T-helper 9 cell (primary cell): ENCODE measurements around the gene CYBA.
A peak's percentile ranks its signal among the peaks of the same experiment; 100 is the strongest.

Experiments
- DNase-seq: peaks from one replicate; pipeline ENCODE4 v3.0.0-alpha.2; 2020
- total RNA-seq, 2 donors: gene quantifications; one replicate each; lab custom pipeline; 2026; lab: John Stamatoyannopoulos, UW

The CYBA gene
- total RNA-seq = 183 to 205 reads per million in 2 donors

DNA sequence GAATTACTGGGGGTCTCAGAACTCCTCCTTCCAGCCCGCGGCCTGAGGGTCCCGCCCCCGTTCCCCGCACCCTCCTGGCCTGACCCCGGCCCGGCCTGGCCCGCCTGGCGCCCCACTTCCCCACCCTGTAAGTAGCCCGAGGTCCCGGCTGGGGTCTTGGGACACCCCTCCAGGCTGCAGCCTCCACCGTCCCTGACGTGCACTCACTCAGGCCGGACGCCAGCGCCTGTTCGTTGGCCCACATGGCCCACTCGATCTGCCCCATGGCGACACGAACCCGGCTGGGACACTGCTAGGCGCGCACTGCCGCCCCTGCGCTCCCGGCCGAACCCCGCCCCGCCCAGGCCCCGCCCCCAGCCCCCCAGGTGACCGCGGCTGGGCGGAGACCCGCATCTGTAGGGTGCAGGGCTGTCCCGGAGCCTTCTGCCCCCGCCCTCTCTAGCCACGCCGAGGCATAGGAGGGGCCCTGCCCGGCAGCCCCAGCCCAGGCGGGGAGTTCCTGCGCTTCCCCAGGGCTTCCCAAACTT is at the start of gene CYBA:
Gene CYBA, minus strand, starts transcription at position 305 of the 527 bp plus-strand sequence. Its CDS starts 40 bp downstream, at position 265.
- peak; percentile 71 for DNase-seq

DNA sequence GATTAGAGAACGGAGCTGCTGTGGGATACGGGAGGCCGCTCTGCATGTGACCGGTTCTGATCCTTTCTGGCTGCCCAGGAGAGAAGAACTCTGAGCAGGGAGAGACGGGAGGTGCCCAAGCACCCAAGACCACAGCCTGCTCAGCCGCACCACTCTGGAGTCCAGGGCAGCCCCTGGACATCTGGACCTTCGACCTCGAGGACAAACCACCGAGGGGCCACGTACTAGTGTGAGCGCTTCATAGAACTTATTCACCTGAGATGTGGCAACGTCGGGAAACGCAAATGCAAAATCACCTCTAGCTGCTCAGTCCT is 49.4 kb upstream of the CYBA start:
- DNase-seq = no peak

DNA sequence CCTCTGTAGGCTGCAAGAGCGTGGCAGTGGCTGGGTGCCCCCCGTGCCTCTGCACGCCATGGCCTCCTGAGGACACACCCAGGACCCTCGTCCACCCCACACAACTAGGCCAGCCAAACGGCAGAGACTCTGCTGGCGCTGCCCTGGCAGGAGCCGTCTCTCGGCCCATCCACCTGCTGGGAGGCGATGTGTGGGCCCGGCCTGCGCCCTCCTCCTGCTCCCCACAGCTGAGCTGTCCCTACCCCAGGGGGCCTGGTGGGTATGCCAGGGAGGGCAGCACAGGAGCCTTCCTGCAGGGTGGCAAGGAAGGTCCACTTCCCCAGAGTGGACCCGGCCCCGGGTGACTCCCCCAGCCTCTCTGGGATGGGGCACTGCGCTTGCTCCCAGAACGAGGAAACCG is 48.3 kb upstream of the CYBA start:
- DNase-seq = no peak

DNA sequence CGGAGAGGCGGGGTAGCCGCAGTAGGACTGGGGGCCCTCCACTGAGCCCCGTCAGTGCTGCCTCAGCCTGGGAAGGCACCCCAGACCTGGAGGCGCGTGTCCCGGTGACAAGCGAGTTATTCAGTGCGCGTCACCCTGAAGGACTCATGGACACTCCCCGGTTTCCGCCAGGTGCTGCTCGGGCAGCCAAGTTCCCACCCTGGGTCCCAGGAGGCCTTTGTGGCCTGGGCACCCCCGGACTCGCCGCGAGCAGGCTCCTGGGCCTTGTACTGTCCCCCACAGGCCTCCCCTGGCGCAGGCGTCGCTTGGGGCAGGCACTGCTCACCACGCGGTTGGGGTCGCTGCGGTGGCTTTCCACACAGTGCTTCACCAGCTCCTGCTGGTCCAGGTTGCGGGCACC is 47.8 kb upstream of the CYBA start:
- no peak for DNase-seq

DNA sequence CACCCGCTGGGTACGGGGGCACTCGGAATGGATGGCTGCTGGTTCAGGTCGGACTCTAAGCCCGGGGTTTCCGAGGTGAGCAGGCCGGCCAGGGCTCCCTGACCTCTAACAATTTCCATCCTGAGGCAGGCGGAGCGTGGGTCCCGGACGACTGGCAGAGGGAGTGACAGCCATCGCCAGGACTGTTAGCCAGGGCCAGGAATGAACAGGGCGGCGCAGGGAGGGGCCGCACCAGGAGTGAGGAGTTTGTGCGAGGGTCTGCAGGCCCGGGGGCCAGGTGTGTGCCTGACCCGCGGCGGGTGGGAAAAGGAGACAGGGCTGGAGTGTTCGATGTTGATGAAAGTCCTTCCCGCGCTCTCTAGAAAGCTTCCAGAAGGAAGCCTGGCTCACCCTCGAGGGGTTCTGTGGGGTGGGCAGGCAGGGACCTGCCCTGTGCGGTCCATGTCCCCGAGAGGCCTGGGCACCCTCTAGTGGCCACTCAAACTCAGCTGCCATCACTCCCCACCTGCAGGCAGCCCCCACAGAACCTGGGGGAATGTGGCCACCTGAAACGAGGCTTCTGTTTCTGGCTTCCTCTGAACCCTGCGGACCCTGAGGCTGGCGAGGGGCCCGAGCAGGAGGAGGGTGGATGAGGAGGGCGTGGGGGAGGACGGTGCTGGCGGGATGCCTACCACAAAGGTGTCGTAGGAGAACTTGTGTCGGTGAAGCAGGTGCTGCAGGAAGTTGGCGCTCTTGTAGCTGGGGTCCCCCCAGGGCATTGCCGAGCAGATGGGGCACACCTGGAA is 47.2 kb upstream of the CYBA start:
- DNase-seq = no peak

DNA sequence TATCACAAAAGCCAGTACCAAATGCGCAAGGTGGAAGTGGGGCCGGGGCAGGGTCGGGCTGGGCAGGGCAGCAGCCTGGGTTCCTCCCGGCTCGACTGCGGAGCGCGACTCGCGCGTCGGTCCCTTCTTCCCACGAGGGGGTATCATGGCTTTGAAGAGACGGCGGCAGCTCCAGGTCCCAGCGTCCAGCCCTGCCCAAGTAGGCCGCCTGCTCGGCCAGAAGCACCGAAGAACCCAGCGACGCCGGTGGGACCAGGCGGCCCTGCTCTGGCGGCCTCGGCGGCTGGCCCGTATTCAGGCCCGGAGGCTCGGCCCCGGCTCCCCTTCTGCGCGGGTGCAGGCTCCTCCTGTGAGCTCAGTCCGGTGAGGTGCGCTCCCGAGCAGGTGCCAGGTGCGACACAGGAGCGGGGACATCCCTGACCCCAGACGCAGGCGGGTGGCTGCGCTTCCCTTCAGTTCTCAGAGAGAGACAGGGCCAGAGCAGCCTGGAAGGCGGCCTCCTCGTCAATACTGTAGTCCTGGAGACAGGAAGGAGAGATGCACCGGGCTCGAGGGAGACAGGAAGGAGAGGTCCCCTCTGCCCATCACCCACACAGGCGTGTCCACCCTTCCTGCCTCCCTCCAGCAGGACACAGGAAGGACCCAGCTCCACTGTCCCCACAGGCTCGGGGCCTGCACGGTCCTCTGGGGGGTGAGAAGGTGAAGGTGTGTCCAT is 46.4 kb upstream of the CYBA start:
- no peak for DNase-seq

DNA sequence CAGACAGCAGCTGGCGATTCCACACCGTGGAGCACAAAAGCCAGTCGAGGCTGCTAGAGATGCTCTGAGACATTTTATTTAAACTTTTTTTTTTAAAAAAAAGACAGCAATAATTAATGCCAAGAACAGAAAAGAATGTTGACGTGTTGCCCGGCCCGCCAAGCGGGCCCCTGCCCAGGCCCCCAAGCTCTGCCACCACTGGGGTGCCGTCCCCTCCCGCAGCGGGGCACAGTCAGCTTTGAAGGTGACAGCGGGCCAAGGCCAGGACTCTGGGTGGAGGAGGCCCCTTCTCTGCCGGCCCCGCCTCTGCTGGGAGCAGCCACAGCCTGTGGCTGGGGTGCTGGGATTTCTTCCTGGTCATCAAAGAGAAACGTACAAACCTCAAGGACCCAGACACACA is 45.6 kb upstream of the CYBA start:
- no peak for DNase-seq

DNA sequence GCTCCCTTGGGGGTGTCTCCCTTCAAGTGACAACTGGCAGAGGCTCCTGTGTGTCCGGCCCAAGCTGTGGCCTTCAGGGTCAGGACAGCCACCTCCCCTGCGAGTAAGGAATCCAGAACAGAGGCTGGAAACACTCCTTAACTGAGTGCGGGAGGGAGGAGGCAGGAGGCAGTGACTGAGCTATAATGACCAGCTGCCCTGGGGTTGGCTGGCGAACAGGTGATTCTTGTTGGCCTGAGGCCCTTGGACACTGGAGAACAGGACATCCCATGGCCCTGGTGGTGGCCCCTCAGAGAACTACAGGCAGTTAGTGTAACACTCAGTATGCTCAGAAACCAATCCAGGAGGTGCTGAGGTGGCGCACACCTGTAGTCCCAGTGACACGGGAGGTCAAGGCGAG is 44.9 kb upstream of the CYBA start:
- no peak for DNase-seq

DNA sequence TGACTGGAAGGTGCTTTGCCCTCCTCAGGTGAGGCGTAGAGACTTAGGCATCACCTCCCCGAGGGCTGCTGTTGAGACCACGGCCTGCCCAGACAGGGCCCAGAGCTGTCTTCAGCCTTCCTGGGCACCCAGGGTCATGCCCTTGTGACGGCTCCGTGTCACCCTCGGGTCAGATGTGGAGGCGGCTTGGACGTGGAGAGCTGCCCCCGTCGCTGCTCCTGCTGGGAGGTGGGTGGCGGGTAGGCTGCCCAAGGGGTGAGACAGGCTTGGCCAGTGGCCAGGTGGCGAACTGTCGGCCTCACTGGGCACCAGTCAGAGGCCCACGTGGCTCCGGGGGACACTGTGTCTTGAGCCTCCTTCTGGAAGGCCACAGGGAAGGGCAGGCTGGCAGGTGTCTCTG is 44.4 kb upstream of the CYBA start:
- no peak for DNase-seq

DNA sequence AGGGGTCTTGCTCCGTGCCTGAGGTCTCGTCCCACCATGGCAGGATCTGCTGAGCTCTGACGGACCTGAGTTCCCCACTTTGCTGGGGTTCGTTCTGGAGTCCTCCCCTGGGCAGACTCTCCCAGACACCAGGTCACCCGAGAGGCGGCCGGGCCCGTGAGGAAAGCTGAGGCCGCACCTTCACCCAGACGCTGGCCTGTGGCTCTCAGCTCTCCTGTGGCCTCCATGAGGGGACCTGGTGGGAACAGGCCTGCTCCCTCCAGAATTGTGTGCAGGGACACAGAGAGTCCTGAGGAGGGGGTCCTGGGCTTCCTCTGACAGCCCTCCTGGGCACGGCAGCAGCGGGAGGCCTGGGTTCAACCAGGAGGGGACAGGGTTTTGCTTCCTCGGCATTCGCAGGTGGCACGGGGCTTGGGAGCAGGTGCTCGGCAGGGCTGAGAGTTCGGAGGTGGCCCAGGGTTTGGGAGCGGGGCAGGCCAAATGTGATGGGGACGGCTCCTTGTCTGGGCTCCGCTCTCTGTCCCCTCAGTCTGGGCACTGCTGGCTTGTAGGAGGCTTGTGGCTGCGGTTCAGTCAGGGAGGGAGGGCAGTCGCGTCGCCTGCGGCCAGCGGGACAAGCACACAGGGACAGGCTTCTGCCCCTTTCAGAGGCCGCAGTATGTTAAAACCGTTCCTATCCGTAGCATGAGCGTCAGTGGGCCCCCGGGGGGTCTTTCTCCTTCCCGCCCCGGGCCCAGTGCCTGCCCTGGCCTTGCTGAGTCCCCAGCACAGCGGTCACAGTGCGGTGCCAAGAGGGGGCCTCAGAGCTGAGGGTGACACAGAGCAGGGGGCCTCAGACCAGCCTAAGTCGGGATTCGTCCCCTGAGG is 43.6 kb upstream of the CYBA start:
- no peak for DNase-seq

DNA sequence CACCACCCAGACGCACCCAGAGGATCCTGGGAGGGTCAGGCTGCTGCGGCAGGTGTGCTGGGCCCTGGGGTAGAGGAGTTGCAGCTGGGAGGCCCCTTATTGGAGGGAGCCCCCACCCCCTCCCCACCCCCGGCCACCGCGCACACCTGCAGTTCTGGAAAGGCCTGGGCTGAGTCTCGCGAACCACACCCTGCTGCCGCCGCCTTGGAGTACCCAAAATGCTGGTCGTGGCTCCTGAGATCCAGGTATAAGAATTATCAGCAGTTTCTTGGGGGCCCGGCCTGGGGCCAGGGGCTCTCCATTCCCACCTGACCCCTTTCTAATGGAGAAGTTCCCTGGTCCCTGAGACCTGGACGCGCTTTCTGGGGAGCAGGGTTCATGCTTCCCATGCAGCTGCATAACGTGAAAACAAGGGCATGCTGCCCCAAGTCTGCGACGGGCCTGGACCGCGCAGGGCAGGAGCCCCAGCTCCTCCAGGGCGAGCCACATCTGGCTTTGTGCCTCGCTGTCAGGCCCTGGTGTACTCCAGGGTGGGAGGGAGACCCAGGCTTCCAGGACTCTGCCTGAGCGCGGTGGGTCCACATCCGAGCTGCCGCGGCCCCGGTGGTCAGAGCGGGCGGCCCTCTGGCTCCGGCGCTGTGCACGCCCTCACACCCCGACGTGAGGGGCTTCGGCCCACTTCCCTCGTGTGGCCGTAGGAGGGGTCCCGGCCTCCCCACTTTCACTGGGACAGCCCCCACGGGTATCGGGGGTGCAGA is 42.7 kb upstream of the CYBA start:
- no peak for DNase-seq

DNA sequence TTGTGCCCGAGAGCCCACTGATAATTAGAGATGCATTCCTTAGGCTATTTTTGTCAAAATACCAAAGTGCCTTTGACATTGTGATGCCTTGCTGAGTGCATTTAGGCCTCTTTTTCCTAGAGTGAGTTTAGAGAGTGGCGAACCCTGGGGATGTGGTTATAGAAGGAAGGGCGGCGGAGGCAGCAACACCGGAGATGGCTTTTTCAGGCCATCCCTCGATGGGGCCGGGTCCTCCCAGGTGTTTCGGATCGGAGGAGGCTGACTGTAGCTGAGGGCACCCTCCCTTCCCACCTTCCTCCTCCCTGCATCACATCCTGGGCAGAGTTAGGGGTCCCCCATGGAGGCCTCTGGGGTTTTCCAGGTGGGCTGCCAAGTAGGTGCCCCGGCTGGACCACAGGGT is 42.0 kb upstream of the CYBA start:
- no peak for DNase-seq

DNA sequence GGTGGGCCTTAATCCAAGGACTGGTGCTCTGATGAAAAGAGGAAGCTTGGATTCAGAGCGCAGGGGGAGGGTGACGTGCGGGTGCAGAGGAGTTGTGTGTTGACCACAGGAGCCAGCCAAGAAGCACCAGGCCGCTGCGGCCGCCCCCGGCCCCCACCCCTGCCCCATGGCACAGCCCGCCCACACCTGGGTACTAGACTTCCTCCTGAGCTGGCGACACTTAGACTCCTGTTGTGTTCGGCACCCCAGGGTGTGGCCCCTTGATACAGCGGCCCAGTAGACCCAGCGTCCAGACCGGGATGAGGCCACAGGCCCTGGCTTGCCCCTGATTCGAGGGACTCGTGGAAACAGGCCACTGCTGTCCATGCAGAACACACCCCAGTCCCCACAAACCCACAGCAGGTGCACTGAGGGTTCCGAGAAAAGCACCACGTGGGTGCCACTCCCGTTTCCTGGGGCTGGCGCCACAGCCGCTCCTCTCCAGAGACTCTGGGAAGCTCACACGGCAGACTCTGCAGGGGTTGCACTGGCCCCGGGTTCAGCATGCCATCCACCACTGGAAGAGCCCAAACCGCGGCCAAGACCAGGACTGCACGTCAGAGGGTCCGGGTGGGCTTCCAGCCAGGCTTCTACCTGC is 41.2 kb upstream of the CYBA start:
- no peak for DNase-seq

DNA sequence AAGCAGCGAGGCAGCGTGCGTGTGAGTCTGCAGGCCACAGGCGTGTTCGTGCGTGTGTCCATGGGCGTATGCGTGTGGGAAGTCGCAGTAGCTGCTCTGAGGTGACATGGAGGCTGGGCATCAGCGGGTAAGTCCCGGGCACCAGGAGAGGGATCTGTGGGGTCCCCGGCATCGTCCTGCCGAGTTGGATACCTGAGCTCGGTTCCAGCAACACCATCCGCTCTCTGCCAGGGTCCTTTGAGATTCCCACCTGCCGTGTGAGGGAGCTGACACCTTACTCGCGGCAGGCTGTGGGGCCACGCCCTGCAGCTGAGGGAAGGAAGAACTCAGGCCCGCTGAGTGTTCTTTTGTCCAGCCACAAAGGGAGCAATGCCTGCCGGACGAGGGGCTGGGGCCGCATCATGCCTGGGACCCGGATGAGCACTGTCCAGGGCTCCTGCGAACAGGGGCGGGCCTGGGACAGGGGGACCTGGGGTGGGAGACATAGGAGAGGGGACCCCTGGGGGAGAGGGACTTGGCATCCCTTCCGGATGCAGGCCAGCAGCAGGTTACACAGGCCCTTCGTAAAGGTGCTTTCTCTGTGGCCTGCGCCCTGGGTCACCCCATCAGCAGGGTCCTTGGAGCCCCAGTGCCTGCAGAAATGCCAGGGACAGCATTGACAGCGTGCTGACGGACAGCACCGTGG is 40.4 kb upstream of the CYBA start:
- no peak for DNase-seq

DNA sequence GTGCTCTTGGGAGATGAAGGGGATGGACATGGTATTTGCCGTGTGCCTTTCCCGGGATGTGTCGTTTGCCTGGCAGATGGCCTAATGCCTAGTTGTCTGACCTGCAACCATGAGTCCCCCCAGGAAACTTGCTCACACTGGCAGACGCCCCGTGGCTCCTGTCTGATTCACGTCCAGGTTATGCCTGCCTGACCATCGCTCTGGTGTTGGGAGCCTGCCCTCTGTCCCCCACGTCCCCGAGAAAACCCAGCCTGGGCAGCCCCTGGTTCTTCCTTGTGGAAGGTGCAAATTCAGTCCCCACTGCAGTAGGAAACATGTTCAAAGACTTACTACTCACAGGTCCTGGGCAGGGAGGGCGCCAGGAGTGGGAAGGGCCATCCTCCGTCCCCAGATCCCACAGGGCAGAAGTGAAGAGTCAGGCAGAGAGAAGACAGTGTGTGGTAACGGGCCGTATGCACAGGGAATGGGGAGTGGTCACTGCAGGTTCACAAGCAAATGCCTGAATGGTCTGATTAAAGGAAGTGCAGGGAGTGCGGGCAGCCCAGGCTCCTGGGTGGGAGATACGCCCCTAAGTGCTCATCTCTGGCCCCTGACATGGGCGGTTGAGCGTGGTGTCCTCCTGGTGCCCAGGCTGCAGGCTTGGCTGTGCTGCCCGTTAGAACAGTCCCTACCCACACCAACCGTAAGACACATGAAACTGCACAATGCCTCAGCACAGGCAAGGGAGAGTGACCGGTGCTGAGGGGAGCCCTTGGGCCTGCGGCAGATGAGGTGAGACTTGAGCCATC is 39.7 kb upstream of the CYBA start:
- DNase-seq = no peak

DNA sequence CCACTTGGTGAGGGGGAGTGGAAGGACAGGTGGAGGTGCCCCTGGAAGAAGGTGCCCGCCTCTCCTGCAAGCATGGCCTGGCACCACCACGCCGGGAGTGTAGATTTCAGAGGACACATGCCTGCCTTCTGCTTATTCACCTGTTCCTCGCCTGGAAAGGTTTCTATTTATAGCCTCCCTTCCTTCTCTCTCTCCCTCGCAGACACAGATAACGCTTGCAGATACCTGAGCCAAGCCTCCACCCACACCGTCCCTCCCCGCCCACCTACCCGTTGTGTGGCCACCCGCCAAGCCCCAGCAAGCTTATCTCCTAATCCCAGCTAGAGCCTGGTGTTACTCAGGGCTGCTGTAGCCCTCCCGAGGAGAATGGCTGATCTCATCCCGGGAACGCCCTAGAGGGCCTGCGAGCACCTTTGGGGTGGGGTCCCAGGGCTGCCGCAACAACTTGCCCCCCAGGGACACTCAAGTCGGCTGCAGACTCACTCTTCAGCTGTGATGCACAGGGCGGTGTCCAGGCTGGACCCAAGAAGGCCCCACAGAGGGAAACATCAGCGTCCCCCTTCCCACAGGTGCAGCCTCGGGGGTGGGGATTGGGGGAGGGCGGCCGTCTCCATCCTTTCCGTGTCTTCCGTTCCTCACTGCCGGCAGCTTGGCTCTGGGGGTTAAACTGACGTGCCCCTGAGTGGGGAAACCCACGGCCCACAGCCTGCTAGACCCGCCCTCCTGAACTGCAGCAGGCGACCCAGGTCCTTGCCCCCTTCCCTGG is 37.3 kb upstream of the CYBA start:
- no peak for DNase-seq

DNA sequence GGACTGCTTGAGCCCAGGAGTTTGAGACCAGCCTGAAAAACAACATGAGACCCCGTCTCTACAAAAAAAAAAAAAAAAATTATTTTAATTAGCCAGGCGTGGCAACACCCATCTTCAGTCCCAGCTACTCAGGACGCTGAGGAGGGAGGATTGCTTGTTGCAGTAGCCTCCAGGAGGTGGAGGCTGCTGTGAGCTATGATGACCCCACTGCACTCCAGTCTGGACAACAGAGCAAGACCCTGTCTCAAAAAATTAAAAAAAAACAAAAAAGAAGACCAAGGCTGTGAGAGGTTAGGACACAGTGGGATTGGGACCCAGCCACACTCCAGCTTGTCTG is 36.8 kb upstream of the CYBA start:
- no peak for DNase-seq

DNA sequence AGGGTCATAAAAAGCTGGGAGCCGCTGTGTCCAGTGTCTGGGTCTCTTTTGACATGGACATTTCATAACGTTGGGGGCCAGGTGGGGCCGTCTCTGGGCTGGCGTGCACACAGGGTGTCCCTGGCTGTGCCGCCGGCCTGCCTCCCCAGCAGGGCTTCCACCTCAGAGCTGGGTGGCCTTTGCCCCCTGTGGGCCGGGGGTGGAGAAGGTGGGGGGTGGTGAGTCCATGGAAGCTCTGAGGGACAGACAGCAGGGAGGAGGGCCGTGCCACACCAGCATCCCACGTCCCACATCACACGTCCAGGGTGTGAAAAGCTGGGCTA is 36.4 kb upstream of the CYBA start:
- no peak for DNase-seq

DNA sequence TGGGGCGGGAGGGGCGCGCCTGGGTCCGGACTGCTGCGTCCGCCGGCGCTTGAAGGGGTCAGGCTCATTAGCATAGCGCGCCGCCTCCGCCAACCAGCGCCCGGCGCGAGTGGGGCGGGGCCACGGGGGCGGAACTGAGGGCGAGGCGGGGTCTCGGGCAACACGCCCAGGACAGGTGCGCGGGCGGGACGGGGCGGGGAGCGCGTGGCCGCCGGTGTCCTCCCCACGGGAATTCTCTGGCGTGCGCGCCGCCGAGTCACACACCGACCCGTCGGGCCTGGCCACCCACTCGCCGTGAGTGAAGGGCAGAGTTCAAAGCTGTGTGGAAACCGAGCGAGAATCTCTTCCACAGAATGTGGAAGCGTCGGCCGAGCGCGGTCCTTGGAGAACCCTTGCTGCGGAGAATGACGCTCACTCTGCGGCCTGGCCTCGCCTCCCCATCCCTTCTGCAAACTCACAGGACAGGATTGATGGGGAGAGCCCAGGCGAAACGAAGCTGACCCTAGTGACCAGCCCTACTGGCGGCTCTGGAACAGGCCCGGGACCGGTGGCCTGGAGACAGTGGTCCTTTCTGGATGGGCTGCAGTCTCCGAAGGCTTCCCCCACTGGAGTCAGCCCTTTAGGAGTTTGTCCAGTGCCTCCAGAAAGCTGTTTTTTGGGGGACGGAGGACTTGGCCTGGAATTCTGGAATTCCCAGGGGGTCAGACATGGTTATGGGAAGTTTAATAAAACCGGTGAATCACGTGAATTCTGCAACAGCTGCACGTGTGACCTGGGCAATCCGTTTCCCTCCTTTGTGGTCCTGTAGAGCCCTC is 35.8 kb upstream of the CYBA start, which contains the start of gene SNAI3:
Gene SNAI3, minus strand, starts transcription at position 69 of the 815 bp plus-strand sequence. CDS start 101 bp downstream, outside the sequence.
- DNase-seq = peak; percentile 84
